ENCODE results near the gene OTOP3.
"Not testable (repeated sequence)": the region's sequence is repeated elsewhere in the genome, so short reads cannot be mapped to it uniquely, and the experiment has no call there.

Gene OTOP3

GRCh38 chr17:74935585-74936469 lies at the start of gene OTOP3:
Gene OTOP3 (plus strand): TSS chr17:74935898. CDS start chr17:74935922, 24 bp downstream.
- no peak for DNase-seq (ENCODE audit: low read depth in 2 of 2)

GRCh38 chr17:74888469-74888868 lies 47.2 kb upstream of the OTOP3 start:
- DNase-seq (ENCODE audit: low read depth in 2 of 2), result no peak

- DNase-seq (ENCODE audit: low read depth in 2 of 2), result no peak
These were observed 45.1 kb upstream of the OTOP3 start for GRCh38 chr17:74890554-74890953.

GRCh38 chr17:74892013-74892841 lies 43.5 kb upstream of the OTOP3 start:
- DNase-seq (ENCODE audit: low read depth in 2 of 2), result no peak

GRCh38 chr17:74892974-74893911 lies 42.5 kb upstream of the OTOP3 start, which contains the start of gene FADS6:
Gene FADS6 (minus strand): TSS chr17:74893633. CDS start chr17:74893595, 38 bp downstream.
- DNase-seq (ENCODE audit: low read depth in 2 of 2), result no peak

- DNase-seq (ENCODE audit: low read depth in 2 of 2), result no peak
These were observed 41.6 kb upstream of the OTOP3 start for GRCh38 chr17:74893936-74894671.

- no peak for DNase-seq (ENCODE audit: low read depth in 2 of 2)
These were observed 37.2 kb upstream of the OTOP3 start for GRCh38 chr17:74898376-74898946.

DNA sequence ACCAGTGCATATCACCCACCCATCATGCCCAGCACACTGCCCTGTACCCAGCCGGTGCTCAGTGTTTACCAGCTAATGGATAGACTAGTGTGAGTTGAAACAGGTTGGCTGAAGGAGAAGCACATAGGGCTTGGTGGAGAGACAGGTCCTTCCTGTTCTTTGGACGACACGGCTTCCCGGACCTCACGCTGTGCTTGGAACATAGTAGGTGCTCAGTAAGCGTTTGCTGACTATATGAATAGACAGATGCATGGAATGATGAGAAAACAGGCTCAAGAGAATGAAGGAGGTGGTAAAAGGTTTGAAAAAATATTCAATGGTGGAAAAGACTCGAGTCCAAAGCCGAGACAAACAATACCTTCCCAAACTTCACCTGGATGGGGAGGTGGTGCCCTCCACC lies 35.5 kb upstream of the OTOP3 start:
- DNase-seq (ENCODE audit: low read depth in 2 of 2), result no peak

DNA sequence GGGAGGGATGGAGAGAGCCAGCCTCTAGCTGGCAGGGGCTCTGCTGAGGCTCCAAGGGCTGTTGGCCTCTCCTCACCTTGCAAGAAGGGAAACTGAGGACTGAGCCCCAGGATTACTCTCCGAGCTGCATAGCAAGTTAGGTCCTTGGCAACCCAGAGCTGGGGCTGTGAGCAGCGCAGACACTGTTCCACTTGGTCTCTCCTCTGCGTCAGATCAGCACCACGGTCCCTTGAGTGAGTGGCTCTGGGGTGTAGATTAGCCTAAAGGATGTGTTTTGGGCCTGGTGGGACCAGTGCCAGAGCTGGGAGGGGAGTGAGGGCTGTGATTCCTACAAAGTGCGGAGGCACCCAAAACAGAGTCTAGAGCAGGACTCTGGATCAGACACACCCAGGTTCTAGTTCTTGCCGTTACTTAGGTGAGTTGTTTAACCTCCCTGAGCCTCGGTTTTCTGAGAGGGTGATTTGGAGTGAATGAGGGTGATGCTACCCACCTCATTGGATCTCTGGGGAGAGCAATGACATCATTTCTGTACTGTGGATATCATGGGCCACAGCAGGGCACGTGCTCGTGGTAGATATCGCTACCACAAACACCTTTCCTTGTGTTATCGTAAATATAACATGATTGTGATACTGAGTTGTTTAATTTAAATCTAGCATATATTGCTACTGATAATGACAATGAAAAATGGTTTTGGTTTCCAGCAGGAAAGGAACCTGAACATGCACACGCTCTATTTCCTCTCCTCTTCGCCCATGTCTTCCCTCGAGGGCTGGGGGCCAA lies 34.2 kb upstream of the OTOP3 start:
- no peak for DNase-seq (ENCODE audit: low read depth in 2 of 2)

- no peak for DNase-seq (ENCODE audit: low read depth in 2 of 2)
These were observed 32.7 kb upstream of the OTOP3 start for GRCh38 chr17:74903034-74903433.

- DNase-seq (ENCODE audit: low read depth in 2 of 2), result no peak
These were observed 32.0 kb upstream of the OTOP3 start for GRCh38 chr17:74903671-74904070.

DNA sequence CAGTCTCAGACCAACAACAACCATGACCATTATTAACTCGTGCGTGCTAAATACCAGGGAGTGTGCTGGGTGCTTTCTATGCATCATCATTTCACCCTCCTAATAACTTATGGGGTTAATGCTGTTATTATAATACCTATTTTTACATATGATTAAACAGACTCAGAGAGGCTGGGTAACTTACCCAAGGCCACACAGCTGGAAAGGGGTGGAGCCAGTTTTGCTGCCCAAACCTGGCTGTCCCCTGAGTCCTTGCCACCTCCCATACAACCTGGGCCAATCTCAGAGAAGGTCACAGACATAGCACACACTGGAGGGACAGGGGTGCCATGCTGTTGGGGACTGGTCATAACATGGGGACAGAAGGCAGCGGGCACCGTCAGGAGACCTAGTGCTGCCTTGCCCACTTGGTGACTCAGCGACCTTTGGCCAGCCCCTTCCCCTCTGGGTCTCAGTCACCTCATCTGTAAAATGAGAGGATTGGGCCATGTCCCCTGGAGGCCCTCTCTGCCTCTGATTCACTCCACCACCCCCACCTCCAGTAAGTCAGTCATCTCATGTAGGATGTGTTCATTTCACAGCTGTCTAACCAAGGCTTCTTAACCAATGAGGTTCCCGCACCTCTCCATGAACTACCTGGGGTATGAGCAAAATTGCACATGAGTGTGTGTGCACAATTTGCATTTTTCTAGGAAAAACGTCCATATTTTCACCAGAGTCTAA lies 30.9 kb upstream of the OTOP3 start:
- DNase-seq (ENCODE audit: low read depth in 2 of 2), result no peak

DNA sequence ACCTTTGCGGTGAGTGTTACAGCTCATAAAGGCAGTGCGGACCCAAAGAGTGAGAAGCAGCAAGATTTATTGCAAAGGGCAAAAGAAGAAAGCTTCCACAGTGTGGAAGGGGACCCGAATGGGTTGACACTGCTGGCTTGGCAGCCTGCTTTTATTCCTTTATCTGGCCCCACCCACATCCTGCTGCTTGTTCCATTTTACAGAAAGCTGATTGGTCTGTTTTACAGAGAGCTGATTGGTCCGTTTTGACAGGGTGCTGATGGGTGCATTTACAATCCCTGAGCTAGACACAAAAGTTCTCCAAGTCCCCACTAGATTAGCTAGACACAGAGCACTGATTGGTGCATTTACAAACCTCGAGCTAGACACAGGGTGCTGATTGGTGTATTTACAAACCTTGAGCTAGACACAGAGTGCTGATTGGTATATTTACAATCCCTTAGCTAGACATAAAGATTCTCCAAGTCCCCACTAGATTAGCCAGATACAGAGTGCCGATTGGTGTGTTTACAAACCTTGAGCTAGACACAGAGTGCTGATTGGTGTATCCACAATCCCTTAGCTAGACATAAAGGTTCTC lies 29.4 kb upstream of the OTOP3 start:
- DNase-seq (ENCODE audit: low read depth in 2 of 2), result not testable (repeated sequence)

- no peak for DNase-seq (ENCODE audit: low read depth in 2 of 2)
These were observed 28.7 kb upstream of the OTOP3 start for GRCh38 chr17:74907012-74907411.

- DNase-seq (ENCODE audit: low read depth in 2 of 2), result not testable (repeated sequence)
These were observed 26.6 kb upstream of the OTOP3 start for GRCh38 chr17:74909097-74909496.

- not testable (repeated sequence) for DNase-seq (ENCODE audit: low read depth in 2 of 2)
These were observed 24.3 kb upstream of the OTOP3 start for GRCh38 chr17:74911423-74911822.

- DNase-seq (ENCODE audit: low read depth in 2 of 2), result no peak
These were observed 19.4 kb upstream of the OTOP3 start for GRCh38 chr17:74916136-74916850.

GRCh38 chr17:74916851-74917199 lies 18.9 kb upstream of the OTOP3 start:
- DNase-seq (ENCODE audit: low read depth in 2 of 2), result no peak

All from stimulated activated CD8-positive, alpha-beta memory T cell treated with anti-CD3 and anti-CD28 coated beads, Interleukin-15, amount 100 ng/mL, for 4 hours (primary cell).